B cell (primary cell): Measurements from ENCODE around the gene FAM174C. TPM values are rescaled to one million over a fixed set of nuclear protein-coding genes. Genes with fewer than 3 reads are reported as not detected.

Experiments used
- ATAC-seq: fragments of 200-7000 bp; cut with Tn5 transposase; one replicate; pipeline ENCODE4 v1.10.0; 2021; ENCODE audit warnings: low read depth, mild to moderate bottlenecking, moderate number of reproducible peaks, moderate library complexity
- CTCF ChIA-PET: fragments of 350-600 bp; sonication (Branson Sonifier 250); formaldehyde crosslinking; loops from one replicate; lab custom pipeline; 2021; ENCODE audit warnings: antibody characterized with exemption, inconsistent platforms; lab: Charles Lee
- POLR2A ChIA-PET: fragments of 350-600 bp; sonication (Branson Sonifier 250); formaldehyde crosslinking; loops from one replicate; lab custom pipeline; 2021; ENCODE audit warnings: antibody characterized with exemption; lab: Charles Lee
- DNase-seq: peaks from one replicate; pipeline ENCODE4 v3.0.0; 2013
- H2AFZ ChIP-seq: 2 replicates; pipeline ENCODE4 v1.6.1; 2012; ENCODE audit warnings: mild to moderate bottlenecking, low read depth, low read length; ENCODE audit not compliant: insufficient read depth, poor library complexity, severe bottlenecking
- H3K27ac ChIP-seq, 2 donors: 1 replicate in 1 of 2; 2 replicates in 1 of 2; pipeline ENCODE4 v1.5.1; 2012 to 2013; ENCODE audit warnings: low read length in 2 of 2, mild to moderate bottlenecking in 2 of 2, moderate library complexity in 1 of 2
- H3K27me3 ChIP-seq, 4 experiments: fragments of 200-600 bp in 1 of 4; sonication (generic) in 1 of 4; replicated peaks in 1 of 4; 1 replicate in 2 of 4; 2 replicates in 2 of 4; pipeline versions ENCODE4 v1.6.1 to v1.7.0; 2013 to 2016; ENCODE audit warnings: low read length in 3 of 4, mild to moderate bottlenecking in 2 of 4, mixed read lengths in 1 of 4, moderate library complexity in 1 of 4; ENCODE audit not compliant: insufficient read depth in 4 of 4, control insufficient read depth in 3 of 4; ENCODE audit errors: control extremely low read depth in 1 of 4
- H3K36me3 ChIP-seq, 2 experiments: replicated peaks in 1 of 2; 1 replicate in 1 of 2; 2 replicates in 1 of 2; pipeline versions ENCODE4 v1.6.1 to v1.7.1; 2013; ENCODE audit warnings: low read length in 1 of 2; ENCODE audit not compliant: insufficient read depth in 2 of 2, control insufficient read depth in 1 of 2; ENCODE audit errors: control extremely low read depth in 1 of 2, extremely low read depth in 1 of 2
- H3K4me1 ChIP-seq, 2 donors: fragments of 200-600 bp in 1 of 2; sonication (generic) in 1 of 2; 1 replicate in 1 of 2; 2 replicates in 1 of 2; pipeline versions ENCODE4 v1.5.1 to v1.6.1; 2013 to 2017; ENCODE audit warnings: low read length in 2 of 2; ENCODE audit not compliant: control insufficient read depth in 2 of 2, insufficient read depth in 2 of 2
- H3K4me2 ChIP-seq: replicated peaks from 2 replicates; pipeline ENCODE3; 2012; ENCODE audit warnings: mild to moderate bottlenecking, low read depth, low read length; ENCODE audit not compliant: poor library complexity, severe bottlenecking
- H3K4me3 ChIP-seq, 5 experiments: fragments of 200-600 bp in 1 of 5; sonication (generic) in 1 of 5; 1 replicate in 3 of 5; 2 replicates in 2 of 5; pipeline versions ENCODE4 v1.5.1 to v1.7.0; 2011 to 2016; ENCODE audit warnings: low read length in 4 of 5, mild to moderate bottlenecking in 4 of 5, low read depth in 2 of 5, control low read depth in 1 of 5, moderate library complexity in 1 of 5; ENCODE audit not compliant: insufficient read depth in 1 of 5; ENCODE audit errors: control extremely low read depth in 1 of 5, extremely low read depth in 1 of 5
- H3K79me2 ChIP-seq: fragments of 200-600 bp; sonication (generic); one replicate; pipeline ENCODE4 v1.6.0; 2016; ENCODE audit warnings: low read length; ENCODE audit not compliant: control insufficient read depth, insufficient read depth
- H3K9ac ChIP-seq: fragments of 200-600 bp; sonication (generic); 2 replicates; pipeline ENCODE4 v1.6.1; 2017; ENCODE audit warnings: mild to moderate bottlenecking, low read length, moderate library complexity
- H3K9me3 ChIP-seq, 3 donors: one replicate each; pipeline versions ENCODE4 v1.6.1 to v1.7.1; 2013; ENCODE audit warnings: low read length in 2 of 3; ENCODE audit not compliant: control insufficient read depth in 2 of 3, insufficient read depth in 1 of 3; ENCODE audit errors: control extremely low read depth in 1 of 3
- H4K20me1 ChIP-seq: 2 replicates; pipeline ENCODE4 v1.6.0; 2012; ENCODE audit warnings: mild to moderate bottlenecking, low read length; ENCODE audit not compliant: insufficient read depth, control insufficient read depth, poor library complexity, severe bottlenecking
- H3K27ac Mint-ChIP-seq: one replicate; pipeline ENCODE4 v1.8.0; 2021; ENCODE audit warnings: mixed read lengths
- H3K27me3 Mint-ChIP-seq: one replicate; pipeline ENCODE4 v1.8.0; 2021; ENCODE audit warnings: mixed read lengths
- H3K4me1 Mint-ChIP-seq: one replicate; pipeline ENCODE4 v1.8.0; 2021; ENCODE audit warnings: mixed read lengths
- H3K4me3 Mint-ChIP-seq: one replicate; pipeline ENCODE4 v1.8.0; 2021; ENCODE audit warnings: mixed read lengths
- H3K9me3 Mint-ChIP-seq: one replicate; pipeline ENCODE4 v1.8.0; 2022; ENCODE audit warnings: mixed read lengths; ENCODE audit not compliant: insufficient read depth
- EZH2 ChIP-seq: IDR thresholded peaks from 2 replicates; pipeline ENCODE4 v1.6.1; 2012; ENCODE audit warnings: borderline replicate concordance, low read depth, mild to moderate bottlenecking, moderate library complexity, low read length; ENCODE audit not compliant: insufficient read depth, poor library complexity, severe bottlenecking
- WGBS: methylation state at CpG from one replicate; pipeline ENCODE4 v1.1.5; 2013; ENCODE audit warnings: missing lambda C conversion rate; ENCODE audit not compliant: insufficient coverage; 5-methylcytosine and 5-hydroxymethylcytosine counted together
- intact Hi-C: fragments of 100-400 bp; cut with micrococcal nuclease; formaldehyde crosslinking; loops from one replicate; pipeline ENCODE4 v1.10.0; 2022
- polyA plus RNA-seq: library from polyadenylated mRNA; depleted of rRNA; stranded (reverse); fragments of >200 nt; gene quantifications from 2 replicates; pipeline ENCODE4 v1.2.3, GENCODE V29; 2012
- total RNA-seq, 2 donors: library from RNA; stranded (reverse); fragments of 120-200 nt in 1 of 2; gene quantifications; 1 replicate in 1 of 2; 2 replicates in 1 of 2; pipeline versions ENCODE4 v1.2.3 to v1.2.4, GENCODE V29; 2013 to 2022
- TF ChIP-seq, protein P1 (sequence below): fragments of 200-600 bp; IDR thresholded peaks from one replicate; pipeline ENCODE4 v1.8.0; 2022; ENCODE audit warnings: antibody characterized with exemption, mild to moderate bottlenecking

The FAM174C gene
- total and polyA plus RNA-seq, 2 donors (not counting 1 experiment from before 2014, with no cell fraction given) = 41.1 to 70.6 TPM

DNA sequence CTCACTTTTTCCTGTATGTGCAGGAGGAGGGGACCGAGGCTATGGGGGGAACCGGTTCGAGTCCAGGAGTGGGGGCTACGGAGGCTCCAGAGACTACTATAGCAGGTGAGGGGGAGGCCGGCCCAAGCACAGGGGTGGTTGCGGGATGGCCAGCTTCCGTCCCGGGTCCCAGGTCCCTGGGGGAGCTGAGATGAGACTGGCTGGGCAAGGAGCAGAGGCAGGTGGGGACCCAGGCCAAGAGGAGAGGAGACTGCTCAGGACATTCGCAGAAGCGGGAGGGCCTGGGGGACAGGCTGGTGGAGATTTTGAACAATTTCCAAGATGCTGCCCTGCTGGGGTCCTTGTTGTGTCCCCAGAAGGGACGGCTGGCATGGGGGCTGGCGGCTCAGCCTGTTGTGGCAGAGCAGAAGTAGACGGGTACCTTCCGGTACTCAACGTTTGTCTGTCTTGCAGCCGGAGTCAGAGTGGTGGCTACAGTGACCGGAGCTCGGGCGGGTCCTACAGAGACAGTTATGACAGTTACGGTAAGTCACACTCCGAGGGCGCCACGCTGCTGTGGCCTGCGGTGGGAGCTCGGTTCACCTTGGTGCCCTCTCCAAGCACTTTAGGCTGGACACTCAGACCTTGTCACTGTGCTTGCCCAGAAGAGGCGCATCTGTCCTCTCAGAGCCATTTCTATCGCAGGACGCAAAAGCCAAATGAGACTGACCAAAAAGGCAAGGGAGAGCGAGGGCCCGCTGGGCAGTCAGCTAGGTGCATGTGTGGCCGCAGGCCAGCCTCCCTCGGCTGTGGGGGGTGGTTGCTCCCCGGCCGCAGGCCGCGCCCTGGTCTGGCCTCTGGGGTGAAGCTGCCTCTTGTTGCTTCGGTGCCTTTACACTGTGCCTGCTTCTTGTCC, 3.6 kb upstream of the FAM174C start:
- peaks cover 85% of the 10 kb centered on the region for H4K20me1 ChIP-seq
- peak overlapping the region; percentile 83 for H3K4me2 ChIP-seq
- no peak overlapping the region for H3K4me3 ChIP-seq
- no peak overlapping the region for H3K9ac ChIP-seq
- peaks cover 9 to 51% of the 10 kb centered on the region in 2 experiments for H3K36me3 ChIP-seq
- no peak for ATAC-seq
- TF ChIP-seq, protein P1, sequence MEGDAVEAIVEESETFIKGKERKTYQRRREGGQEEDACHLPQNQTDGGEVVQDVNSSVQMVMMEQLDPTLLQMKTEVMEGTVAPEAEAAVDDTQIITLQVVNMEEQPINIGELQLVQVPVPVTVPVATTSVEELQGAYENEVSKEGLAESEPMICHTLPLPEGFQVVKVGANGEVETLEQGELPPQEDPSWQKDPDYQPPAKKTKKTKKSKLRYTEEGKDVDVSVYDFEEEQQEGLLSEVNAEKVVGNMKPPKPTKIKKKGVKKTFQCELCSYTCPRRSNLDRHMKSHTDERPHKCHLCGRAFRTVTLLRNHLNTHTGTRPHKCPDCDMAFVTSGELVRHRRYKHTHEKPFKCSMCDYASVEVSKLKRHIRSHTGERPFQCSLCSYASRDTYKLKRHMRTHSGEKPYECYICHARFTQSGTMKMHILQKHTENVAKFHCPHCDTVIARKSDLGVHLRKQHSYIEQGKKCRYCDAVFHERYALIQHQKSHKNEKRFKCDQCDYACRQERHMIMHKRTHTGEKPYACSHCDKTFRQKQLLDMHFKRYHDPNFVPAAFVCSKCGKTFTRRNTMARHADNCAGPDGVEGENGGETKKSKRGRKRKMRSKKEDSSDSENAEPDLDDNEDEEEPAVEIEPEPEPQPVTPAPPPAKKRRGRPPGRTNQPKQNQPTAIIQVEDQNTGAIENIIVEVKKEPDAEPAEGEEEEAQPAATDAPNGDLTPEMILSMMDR = no peak
- TF ChIP-seq EZH2 = no peak
- no peaks in the 10 kb centered on the region for H3K27me3 Mint-ChIP-seq
- no peaks in the 10 kb centered on the region for H3K9me3 Mint-ChIP-seq
- DNase-seq = peak; percentile 46
- no peaks in the 10 kb centered on the region for H3K9me3 ChIP-seq
- intact Hi-C loops = no loop called here
- peak overlapping the region; percentile 88 for H3K4me3 Mint-ChIP-seq
- H3K27me3 ChIP-seq = no peaks in the 10 kb centered on the region
- 92% methylated on average over 37 of the region's 37 CpGs for WGBS
- peak overlapping the region; percentile 67 for H3K27ac Mint-ChIP-seq
- no peak overlapping the region for H2AFZ ChIP-seq
- ChIA-PET POLR2A (interaction anchor here (0.6 to 2.3 kb wide), 3 partner anchors 19 to 381 kb away, joined by 3 to 9 read pairs (median 3); partner anchors contain the start of gene TCF3), CTCF (interaction anchor here (6.1 kb wide), 1 partner anchor 27 kb away, joined by 51 read pairs; no protein-coding TSS in a partner anchor)
- H3K4me1 Mint-ChIP-seq = peaks cover 65% of the 10 kb centered on the region
- peaks cover 85% of the 10 kb centered on the region for H3K79me2 ChIP-seq
- H3K4me1 ChIP-seq = peaks cover 63 to 83% of the 10 kb centered on the region in 2 donors
- H3K27ac ChIP-seq = peak overlapping the region in 1 of 2 donors; percentile 11
